ENCODE data around the gene HOXD8.

The HOXD8 gene

DNA sequence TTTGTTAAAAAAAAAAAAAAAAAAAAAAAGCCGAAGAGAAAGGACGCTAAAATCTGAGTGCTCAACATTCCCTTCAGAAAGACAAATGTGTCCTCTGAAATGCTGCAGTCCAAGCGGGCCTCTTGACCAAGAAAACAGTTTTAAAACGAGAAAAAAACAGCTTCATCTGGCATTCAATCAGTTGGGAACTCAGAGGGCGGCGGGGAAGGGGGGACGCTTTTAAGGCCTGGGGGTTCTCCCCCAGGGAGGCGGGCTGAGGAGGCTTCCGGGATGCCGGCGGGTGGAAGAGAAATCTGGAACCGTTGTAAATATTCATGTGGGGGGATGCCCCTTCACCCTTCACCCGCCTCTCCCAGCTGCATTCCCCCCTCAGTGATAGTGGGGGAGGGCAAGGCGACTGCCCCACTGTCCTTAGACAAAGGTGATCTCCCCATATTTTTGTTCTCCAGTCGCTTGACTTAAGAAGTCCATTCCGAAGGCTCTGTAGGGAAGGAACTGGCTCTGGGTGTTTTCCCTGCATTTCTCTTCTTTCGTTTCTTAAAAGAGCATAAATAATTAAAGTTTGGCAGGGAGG lies 25.7 kb upstream of the HOXD8 start:
- DNase-seq = no peak

DNA sequence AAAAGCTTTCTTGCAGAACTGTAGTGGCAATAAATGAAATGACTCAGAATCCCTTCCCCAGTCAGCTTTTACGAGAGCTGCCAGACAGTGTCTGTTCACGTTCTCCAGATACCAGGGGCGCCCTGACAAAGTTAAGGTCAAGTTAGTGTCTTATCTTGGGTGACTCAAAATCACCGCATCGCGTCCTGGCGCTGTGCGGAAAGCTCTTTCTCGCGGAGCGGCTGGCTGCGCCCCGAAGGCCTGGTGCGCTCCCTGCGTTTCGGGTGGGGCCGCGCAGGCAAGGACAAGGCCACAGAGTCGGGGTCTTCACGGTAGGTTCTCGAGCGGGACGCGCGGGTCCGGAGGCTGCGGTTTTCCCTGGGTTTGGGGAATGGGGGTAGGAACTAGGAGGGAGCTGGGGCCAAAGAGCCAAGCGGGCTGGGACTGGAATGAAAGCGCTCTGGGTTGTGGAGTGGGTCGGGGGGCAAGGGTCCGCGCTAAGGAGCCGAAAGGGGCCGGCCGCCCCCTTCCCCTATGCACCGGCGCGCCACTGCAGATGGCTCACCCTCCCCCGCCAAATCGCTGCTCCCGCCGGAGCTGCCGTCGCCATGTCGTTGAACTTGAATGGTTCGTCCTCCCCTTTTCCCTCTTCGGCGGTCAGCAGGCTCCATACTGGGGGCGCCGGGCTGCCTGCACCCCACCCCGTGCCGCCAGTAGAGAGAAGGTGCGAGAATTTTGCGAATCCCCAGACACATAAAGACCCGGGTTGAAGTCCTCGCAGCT lies 25.0 kb upstream of the HOXD8 start:
- no peak for DNase-seq

DNA sequence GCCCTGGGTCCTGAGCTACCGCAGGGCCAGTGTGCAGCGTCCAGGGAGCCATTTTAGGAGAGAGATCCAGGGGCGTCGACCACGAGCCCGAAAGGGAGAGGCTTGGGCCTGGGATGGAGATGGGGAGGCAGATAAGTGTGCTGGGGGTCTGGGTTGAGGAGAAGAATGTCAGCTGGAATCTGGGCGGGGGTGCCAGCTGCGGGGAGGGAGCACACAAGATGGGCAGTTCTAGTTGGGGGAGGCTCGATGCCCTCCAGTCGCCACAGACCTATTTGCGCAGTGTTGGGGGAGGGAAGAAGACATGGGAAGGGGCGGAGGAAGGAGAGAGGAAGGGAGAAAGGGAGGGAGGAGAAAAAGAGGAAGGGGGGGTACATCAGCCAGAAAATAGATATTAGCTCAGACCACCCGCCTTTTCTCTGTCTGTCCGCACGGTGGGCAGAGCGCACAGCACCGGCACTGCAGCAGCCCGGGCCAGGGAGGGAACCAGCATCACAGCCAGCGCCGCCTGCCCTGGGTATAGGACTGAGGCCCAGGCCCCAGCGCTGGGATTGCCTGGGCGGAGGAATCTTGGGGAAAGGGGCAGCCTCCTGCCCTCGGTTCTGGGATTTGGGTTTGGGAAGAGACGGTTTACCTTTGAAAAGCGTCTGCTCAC lies 24.3 kb upstream of the HOXD8 start:
- DNase-seq = no peak

DNA sequence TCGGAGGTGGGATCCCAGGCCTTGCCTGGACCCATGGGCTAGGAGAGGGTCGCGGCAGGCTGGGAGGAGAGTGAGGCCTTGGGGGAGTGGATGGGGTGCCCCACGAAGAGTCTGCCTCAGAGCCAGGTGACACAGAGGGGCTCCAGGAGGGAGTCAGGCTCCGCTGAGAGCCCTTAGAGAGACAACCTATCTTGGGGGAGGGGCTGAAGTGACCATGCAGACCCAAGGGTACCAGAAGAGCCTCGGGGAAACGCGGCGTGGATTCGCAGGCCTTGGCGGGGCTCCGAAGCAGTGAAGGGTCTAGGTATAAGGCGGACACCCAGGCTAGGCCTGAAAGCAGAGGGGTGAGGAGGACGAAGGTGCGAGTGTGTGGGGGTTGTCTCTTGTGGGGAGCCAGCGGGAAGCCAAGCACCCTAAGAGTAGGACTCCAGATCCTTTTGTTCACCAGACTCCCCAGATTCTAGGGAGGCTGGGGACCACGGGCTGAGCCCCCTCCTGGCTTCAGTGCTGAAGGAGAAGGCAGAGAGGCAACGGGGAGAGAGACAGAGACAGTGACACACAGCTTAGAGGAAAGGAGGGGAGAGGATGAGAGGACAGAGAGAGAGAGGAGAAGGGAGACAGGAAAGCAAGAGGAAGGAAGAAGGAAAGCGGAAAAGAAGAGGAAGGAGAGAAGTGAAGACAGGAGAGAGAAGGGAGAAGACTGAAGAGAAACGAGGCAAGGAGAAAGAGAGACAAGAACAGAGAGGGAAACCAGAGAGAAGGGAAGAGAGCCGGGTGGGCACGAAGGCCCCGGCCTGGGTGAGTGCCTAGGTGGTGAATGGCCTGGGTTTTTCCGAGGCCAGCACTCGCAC lies 23.6 kb upstream of the HOXD8 start:
- DNase-seq = no peak

DNA sequence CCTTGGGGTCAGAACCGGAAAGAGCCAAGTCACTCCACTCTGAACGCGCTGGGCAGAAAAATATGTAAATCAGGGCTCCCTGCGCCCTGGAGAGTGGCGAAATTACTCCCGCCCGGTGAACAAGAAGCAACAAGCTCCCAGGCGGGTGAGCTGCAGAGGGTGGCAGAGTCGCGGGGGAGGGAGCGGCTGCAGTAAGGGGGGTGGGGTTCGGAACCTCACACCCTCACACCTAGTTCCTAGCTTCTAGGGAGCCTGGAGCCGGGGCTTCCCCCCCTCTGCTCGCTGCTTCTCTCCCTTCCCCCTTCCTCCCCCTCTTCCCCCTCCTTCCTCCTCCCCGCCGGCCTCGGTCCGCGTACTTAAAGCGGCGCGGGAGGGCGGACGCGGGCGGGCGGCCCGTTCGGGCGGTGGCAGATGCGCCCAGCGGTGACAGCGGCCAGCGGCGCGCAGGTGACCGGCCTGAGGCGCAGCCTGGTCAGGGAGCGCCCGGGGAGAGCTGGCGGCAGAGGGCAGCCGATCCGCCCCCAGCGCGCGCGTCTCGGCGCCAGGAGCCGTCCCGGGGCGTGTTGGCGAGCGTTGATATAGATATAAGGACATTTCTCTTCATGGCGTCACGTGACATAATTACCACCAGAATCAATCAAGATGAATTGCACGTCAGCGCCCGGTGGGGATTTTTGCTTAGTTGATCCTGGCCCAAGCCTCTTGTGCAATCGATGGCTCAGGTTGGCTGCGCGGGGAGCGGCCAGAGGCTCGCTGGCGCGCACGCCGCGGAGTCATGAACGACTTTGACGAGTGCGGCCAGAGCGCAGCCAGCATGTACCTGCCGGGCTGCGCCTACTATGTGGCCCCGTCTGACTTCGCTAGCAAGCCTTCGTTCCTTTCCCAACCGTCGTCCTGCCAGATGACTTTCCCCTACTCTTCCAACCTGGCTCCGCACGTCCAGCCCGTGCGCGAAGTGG lies 22.6 kb upstream of the HOXD8 start, which contains the start of gene HOXD11:
Gene HOXD11, plus strand, starts transcription at position 700 of the 959 bp plus-strand sequence. Its CDS starts 76 bp downstream, at position 776.
- no peak for DNase-seq

DNA sequence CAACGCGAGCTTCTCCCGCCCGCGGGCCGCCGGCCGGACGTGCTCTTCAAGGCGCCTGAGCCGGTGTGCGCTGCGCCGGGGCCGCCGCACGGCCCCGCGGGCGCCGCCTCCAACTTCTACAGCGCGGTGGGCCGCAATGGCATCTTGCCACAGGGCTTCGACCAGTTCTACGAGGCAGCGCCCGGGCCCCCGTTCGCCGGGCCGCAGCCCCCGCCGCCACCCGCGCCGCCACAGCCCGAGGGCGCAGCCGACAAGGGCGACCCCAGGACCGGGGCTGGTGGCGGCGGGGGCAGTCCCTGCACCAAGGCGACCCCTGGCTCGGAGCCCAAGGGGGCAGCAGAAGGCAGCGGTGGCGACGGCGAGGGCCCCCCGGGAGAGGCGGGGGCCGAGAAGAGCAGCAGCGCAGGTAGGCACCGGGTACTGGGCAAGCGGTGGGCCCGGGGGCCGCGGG lies 21.7 kb upstream of the HOXD8 start:
- no peak for DNase-seq

DNA sequence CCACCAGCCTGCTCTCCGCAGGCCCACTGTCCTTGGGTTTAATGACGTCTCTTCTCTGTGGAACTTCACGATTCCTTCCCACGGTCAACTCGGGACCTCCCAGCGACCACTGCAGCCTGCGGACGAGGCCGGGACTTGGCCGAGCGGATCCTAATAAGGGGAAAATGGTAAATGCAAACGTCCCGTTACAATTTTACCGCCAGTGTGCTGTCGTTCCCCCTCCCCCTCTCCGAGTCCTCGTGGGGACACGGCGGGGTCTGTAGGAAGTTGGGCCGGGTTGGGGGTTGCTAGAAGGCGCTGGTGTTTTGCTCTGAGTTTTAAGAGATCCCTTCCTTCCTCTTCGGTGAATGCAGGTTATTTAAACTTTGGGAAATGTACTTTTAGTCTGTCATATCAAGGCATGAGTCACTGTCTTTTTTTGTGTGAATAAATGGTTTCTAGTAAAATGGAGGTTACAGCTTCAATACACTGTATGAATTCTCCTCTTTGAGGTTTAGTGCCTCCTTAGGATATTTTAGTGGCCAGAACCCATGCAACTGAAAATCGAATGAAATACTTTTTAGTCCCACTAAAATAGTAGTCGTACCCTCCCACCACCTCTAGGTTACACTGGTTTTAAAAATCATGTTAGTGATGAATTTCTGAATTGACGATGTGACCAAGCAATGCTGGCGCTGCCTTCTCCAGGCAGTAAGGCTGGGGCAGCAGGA lies 20.2 kb upstream of the HOXD8 start:
- peak in 1 of 2 experiments; percentile 27 for DNase-seq

DNA sequence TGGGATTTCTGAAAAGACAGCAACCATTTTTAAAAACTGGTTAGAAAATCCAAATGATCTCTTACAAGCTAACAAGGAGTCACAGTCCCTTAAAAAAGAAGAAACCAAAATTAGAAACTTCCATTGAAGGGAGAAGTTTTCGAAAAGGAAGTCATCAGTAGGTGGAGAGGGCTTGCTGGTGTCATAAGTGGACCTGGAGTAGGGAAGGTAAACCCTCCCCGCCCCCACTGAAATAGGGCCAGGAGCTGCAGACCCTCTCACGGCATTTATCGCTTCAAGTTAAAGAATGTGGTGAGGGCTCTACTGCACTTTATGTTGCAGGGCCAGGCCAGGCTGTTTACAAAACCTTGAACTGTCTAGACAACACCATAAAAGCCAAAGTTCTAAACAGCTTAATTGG lies 19.6 kb upstream of the HOXD8 start:
- DNase-seq = no peak

DNA sequence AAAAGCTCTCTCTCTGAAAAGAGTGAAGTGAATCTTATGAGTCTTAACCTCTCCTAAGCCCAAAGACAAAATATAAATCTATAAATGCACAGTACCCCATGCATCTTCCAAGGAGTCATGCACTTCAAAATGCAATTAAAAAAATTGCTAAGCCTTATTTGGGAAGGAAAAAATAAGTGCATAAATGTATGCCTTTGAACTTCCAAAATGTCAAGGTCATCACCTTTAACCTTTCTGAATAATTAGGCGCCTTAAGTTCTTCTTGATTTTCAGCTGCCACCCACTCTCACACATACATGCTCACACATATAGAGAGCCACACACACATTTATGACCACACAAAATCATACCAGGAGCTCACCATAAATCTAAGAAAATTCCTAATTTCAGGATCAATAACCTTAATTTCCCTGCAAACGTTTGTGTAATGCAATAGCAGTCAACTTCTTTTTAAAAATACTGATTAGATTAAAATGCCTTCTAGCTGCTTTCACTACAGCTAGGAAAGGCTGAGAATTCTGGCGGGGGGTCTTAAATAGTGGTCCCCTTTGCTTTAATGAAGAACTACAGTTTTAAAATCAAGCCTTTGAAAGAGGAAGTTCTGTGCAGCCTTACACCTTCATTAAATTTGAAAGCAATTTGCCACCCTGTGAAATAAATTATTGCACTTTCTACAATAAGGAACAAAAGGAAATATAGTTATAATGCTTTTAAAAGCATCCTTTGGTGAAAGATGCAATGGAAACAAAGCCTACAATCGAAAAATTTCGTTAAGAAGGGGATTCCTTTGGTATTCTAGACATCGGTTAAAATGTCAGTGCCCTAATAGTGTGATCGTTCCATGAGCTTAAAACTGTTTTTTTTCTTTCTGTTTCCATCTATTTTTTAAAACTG lies 18.8 kb upstream of the HOXD8 start:
- peak; percentile 31 to 41 for DNase-seq

DNA sequence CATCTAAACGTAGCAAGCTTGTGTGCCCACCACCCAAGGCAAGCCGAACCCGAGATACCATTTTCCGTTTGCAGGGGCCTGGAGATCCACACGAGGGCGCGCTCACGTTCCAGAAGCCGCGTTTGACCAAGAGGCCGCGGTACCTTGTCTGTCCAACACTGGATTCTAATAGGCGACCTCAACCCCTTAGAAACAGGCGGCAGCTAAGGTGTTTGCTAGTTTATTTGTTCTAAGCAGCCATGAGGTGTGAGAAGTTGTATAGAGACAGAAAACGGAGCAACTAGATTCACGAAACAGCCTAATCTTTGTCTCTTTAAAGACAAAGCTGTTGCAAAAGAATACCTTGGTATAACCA lies 18.2 kb upstream of the HOXD8 start:
- DNase-seq = peak; percentile 81 to 97

DNA sequence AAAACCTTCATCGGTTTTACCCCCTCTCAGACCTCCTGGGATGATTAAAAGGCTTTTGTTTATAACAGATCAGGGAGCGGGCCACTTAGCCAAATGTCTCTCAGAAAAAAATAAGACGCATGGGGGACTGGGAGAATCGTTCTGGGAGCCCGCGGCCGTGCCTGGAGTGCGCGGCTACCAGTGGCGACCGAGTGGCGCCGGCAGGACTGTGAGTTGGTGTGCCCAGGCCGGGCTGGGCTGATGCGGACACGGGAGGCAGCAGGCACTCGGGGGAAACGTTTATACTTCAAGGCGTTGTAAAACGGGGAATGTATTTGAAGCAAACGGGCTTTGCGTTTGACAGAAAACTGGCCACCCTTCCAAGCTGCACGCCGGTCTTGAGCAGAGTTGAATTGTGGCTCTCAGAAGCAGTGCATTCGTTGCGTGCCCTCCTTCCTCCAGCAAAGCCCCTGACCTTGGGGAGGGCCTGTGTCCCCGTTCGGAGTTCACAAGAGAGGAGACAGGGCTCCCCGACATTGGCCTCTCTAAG lies 17.6 kb upstream of the HOXD8 start:
- DNase-seq = no peak

DNA sequence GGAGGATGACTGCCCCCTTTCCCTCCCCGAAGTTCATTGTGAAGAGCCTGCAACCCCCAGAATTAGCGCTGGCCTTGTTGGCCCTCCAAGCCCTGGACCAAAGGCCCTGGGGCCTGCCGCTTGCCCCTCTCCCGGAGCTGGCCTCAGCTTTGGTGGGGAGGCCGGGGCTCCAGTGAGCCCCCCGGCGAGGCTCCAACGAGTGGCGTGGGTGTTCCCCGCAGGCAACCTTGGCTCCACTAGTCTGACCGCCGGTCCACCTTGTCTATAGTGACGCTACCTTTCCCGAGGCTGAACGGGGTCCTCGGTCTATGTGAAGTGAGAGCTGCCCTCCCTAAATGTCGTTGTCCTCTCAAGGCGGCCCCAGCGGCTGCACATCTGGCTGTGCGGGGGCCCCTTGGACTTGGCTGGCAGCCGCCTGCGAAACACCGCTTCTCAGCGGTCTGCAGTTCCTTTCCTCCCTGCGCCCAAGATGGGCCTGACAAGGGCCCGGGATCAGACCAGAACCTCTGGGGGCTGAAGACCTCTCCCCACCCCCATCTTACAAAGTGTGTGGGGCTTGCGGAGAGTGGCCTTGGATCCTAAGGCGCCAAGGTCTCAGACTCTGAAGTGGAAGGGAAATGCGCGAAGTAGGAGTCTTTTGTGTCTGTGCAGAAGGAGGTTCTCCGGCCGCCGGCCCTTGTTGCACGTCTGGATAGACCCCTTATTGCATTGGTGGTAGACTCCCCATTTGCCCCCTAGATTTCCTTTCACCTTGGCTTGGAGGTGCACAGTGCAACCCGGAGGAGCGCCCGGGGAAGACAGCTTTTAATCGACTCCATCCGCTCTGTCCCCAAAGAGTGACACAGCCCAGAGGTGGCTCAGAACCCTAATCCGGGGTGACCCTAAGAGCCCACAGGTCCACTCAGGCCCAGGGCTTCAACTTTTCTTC lies 16.9 kb upstream of the HOXD8 start:
- no peak for DNase-seq

DNA sequence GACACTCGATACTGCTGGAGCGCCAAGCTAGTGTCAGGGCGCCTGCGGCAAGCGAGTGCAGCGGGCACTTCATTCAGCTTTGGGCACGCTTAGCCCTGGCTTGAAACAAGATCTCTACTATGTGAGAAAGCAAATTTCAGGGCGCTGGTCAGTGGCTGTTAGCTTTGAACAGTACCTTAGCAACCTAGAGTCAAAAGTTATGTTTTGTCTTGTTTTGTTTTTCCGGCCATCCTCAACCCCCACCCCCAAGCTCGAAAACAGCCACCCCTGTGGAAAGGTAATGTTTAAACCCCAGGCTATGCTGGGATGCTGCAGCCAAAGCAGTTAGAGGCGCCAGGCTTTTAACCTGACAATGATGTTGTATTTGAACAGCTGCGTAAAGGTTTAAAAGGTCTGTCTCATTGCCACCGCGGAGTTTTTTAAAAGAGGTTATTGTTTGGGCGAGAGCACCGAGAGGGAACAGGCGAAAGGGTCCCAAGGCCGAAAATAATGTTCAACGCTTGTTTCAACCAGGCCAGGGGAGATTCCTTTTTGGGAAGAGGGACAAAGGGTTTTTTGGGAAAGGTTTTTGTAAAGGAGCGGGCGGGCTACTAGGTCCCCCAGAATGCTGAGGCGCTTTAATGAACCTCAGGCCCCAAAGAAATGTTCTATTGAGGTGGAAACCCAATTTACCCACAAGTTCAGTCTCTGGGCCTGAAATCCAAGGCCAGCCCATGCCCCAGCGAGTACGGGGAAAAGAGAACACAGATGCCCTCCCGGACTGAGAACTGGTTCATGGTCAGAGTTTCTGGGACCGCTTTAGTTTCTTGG lies 15.2 kb upstream of the HOXD8 start:
- no peak for DNase-seq

DNA sequence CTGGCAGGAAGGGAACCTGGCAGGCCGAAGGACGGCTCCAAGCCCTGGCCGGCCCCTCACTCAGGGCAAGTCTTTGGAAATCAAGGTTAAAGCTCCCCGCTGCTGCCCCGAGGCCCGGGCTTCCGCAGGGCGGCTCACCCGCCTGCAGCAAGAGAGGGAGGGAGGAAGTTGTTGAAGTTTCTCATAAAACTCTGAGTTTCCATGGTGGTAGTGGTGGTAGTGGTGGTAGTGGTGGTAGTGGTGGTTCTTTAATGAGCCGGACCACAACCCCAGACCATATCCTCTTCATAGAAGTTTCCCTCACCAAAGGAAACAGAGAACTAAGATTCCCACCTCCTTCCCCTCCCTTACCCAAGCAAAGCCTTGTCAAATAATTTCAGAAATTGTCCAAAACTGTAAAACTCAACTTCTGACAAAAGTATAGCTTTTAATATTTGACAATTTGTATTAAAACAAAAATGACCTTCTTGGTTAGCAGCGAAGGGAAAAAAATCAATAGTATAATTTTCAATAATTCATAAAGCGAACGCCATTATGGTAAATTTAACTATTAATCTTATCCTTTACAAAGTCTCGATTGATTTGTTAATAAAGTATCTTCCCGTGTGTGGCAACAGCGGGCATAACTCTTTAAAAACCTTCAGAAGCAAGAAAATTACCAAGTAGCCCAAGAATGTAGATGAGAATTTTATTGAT lies 14.4 kb upstream of the HOXD8 start:
- DNase-seq = peak in 1 of 2 experiments; percentile 26

DNA sequence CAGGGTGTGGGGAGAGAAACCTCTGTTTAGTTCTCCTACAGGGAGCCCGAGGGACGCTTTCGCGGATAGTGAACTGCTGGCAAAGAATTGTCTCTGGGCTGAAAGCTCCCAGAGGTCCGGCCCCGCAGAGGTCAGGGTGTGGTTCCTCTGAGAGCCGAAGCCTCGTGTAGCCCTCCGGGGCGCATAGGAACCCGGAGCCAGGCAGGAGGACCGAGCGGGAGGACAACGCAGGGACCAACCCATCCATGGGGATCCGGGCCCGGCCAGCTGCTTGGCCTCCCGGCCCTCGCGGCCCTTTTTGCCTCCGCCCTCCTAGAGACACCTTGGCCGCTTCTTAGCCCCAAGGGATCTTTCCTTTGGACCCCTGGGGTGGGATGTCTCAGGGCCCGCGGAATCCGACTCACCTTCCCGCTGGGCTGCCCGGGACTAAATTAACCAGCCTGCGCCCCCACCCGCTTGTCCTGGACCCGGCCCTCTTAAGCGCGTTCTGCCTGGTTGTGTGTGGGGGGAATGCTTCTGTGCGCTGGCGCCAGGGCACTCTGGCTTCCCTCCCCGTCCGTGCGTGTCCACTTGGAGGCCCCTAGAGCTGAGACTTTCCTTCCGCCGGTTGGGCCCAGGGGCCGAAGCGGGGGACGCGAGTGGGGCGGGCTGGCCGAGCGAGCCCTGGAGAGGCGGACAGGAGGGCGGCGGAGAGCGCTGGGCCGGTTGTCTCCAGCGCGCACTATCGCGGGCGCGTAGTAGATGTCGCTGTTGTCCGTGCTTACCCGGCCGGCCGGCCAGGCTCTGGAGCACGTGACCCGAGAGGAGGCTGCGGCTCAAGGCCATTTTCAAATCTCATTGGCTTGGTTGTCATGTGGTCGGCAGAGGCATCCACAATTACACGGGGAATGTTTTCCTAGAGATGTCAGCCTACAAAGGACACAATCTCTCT lies 13.4 kb upstream of the HOXD8 start, which contains the start of gene HOXD10:
Gene HOXD10, plus strand, starts transcription at position 896 of the 931 bp plus-strand sequence. CDS start 56 bp downstream, outside the sequence.
- no peak for DNase-seq

All from Kasumi-1 (cell line).